NCI-H1930 (cell line): ENCODE results near the gene BACH1.
"Not testable (repeated sequence)": the region's sequence is repeated elsewhere in the genome, so short reads cannot be mapped to it uniquely, and the experiment has no call there.

Source experiments
- DNase-seq, 2 experiments: peaks; one replicate each; lab custom pipeline; 2025; lab: John Stamatoyannopoulos, UW

BACH1 gene

DNA sequence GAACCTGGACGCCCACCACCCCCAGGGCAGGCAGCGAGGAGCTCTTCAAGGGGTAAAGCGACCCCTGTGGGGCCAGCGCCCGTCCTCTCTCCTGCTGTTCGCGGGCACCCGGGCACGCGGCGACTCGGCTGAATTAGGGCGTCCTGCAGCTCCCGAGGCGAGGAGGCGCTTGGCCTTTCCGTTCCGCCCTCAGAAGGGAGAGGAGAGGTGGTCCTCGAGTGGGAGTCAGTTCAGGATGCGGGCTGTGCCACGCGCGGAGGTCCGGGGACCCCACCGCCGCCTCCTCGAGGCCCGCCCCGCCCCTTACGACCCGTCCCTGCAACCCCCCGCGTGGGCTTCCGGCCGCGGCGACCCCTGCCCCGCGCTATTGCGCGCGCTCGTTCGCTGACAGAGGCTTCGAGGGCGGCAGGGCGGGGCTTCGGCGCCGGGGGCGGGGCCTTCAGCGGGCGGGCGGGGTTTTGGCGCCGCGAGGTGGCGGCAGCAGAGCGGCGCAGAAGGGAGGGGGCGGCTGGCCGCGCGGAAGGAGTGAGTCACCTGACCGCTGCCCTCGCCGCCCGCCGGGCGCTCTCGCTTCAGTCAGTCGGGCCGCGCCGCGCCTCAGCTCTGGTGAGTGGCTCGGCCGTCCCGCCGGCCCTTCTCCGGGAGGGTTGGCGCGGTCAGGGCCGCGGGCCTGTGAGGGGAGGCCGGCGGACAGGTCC lies at the start of gene BACH1:
Gene BACH1, plus strand, starts transcription at position 575 of the 698 bp plus-strand sequence. CDS start 22,359 bp downstream, outside the sequence.
- DNase-seq = peak; percentile 64 to 80

DNA sequence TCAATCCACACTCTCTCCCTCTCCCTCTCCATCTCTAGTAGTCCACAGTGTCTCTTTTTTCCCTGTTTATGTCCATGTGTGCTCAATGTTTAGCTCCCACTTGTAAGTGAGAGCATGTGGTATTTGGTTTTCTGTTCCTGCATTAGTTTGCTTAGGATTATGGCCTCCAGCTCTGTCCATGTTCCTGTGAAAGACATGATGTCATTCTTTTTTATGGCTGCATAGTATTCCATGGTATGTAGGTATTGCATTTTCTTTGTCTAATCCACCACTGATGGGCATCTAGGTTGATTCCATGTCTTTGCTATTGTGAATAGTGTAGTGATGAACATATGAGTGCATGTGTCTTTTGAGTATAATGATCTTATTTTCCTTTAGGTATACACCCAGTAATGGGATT lies 49.4 kb upstream of the BACH1 start:
- not testable (repeated sequence) for DNase-seq

DNA sequence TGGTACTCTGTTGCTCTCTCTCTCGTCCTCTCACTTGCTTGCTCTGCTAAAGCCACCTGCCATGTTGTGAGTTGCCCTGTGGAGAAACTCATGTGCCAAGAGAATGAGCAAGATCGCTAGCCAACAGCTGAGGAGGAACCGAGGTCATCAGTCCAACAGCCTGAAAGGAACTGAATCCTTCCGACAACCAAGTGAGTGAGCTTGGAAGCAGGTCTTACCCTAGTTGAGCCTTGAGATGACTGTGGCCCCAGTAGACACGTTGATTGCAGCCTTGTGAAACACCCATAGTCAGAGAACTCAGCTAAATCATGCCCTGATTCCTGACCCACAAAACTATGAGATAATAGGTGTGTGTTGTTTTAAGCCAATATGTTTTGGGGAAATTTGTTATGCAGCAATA lies 48.1 kb upstream of the BACH1 start:
- no peak for DNase-seq

DNA sequence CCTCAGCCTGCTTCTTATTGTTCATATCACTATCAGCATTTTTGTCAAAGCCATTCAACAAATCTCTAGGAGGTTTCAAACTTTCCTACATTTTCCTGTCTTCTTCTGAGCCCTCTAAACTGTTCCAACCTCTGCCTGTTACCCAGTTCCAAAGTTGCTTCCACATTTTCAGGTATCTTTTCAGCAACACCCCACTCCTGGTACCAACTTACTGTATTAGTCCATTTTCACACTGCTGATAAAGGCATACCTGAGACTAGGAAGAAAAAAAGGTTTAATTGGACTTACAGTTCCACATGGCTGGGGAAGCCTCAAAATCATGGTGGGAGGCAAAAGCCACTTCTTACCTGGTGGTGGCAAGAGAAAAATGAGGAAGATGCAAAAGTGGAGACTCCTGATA lies 44.9 kb upstream of the BACH1 start:
- DNase-seq = not testable (repeated sequence)

DNA sequence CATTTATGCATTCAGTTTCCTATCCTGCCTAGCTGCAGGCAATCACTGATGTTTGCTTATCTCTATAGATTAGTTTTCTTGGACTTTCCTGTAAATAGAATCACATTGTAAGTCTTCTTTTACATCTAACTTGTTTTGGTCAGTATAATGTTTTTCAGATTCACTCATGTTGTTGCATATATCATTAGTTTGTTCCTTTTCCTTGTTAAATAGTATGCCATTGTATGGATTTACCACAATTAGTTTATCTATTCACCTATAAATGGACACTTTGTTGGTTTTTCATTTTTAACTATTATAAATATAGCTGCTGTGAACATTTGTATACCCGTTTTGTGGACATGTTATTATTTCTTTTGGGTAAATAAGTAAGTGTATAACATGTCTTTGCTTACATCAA lies 44.2 kb upstream of the BACH1 start:
- no peak for DNase-seq

DNA sequence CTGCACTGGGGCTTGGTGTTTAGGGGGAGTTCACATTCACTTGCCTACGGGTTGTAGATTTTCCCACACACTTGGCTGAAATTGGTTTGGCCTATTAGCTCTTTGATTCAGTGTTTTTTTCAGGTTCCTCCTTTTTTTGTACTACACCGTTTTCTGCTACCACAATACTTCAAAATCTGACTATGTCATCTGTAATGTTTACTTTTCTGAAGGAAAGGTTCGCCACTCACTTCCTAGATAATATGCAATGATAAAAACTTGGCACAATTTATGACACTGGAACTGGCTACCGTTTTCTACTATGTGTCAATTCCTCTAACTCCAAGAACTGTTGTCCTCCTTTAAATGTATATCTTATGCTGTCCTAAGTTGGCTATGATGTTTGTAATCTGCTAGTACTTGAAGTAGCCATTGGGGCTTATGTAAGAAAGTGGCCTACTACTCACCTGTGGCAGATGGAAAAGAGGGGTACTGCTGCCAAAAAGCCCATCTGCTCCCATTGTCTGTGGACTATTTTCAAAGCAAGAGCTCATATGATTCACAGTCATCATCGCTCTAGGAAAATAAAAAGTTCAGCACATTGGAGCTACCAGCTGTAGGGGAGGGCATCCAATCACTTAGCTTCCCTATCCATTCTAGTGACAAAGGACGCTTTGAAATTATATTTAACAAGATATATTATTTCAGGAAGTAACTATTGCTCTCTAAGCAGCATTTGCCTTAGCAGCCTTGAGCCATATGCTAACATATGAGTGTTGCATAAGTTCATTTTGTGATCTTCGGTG lies 42.4 kb upstream of the BACH1 start:
- no peak for DNase-seq

DNA sequence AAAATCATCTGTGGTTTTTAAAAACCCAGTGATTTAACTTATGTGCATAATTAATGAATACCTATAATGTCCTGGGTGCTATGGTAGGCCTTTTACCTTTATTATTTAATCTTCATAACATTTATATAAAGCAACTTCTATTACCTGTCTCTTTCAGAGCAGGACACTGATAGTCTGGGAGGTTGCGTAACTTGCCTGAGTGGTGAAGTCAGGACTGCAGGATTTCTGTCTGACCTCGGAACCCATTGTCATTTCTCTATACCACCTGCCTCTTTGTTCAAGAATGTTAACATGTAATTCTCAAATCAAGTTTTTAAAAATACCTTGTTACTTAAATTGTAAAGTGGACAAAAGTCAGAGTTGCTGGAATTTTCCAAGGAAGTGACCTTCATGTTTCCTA lies 41.0 kb upstream of the BACH1 start:
- DNase-seq = no peak

DNA sequence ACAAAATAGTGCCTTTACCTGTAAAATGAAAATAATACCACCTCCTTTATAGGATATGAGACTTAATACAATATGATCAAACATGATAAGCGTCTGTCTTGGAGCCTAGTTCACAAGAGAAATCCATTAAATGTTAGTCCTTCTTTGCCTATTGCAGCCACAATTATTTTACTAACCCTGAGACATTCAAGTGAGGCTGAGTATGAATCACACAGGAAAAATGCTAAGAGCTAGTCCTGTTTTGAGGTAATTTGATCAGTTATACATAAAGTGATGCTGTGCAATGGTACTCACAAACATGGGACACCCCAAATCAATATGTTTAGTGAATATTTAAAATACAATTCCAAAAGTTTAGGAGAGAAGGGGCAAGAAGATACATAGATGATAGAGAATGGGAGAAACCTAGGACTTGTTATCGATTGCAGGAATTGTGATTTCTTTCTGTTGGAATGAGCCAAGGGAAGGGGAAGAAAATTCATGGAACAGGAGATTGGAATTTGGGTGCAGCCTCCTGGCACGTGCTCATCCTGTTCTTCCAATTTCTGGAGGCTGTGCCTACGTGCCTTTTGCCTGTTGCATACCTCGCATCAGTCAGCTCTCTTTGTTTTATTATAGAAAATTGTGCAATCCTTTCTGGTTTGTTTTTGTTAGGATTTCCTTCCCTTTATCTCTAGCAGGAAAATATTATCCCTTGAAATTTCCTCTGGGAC lies 39.9 kb upstream of the BACH1 start:
- DNase-seq = no peak

DNA sequence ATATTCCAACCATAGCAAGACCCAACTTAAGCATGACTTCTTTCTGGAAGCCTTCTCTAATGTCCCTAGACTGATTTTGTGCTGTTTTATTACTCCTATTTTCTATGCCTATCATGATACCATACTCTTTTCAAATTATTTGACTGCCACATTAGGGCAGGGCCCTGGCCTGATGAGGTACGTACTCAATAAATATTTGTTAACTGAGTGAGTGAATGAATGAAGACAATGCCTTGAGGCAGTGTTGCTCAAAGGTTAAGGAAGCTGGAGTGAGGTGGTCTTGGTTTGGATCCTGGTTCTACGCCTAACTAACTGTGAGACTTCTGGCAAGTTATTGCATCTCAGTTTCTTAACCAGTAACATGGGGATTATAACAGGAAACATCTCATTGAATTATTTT lies 38.3 kb upstream of the BACH1 start:
- no peak for DNase-seq

DNA sequence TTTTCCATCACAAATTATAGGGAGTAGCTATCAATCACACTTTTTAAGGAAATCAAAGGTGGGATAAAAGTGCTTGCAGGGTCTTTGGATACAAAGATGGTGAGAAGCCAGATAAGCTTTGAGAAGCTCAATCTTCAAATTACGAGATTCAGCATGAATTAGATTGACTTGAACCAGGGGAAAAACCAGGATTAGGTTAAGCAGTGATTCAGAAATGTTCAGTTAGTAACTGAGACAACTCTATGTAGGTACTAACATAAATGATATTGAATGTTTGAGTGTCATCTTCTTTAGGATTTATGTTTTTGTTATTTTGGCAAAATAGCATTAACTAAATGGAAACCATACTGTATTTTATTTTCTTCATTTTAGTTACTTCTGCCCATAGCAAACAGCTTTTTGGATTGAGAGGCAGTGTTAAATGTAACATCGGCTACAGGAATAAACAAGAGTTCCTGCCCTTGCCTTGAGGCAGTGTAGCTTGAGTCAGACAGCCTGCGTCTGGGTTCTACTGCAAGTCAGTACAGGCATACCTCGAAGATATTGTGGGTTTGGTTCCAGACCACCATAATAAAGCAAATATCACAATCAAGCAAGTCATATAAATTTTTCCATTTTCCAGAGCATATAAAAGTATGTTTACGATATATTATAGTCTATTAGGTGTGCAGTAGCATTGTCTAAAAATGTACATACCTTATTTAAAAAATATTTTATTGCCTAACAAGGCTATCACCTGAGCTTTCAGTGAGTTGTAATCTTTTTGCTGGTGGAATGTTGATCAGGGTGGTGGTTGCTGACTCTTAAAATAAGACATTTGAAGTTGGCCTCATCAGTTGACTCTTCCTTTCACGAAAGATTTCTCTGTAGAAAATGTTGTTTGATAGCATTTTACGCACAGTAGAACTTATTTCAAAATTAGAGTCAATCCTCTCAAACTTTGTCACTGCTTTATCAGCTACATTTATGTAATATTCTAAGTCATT lies 36.9 kb upstream of the BACH1 start:
- DNase-seq = no peak

DNA sequence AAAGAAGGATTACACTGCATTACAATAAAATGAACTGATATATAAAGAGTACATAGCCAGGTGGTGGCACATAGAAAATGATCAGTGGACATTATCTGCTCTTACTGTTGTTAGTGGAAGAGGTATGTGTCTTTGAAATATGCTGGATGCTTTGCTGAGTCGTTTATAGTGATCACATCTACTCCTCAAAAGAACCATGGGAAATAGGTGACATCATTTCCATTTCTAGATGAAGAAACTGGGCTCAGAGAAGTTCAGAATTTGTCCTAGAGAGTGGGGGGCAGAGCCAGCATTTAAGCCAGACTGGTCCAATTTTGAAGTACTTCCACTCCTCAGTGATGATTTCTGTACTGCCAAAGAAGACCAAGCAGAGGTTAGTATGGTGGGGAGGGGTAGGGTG lies 34.0 kb upstream of the BACH1 start:
- no peak for DNase-seq

DNA sequence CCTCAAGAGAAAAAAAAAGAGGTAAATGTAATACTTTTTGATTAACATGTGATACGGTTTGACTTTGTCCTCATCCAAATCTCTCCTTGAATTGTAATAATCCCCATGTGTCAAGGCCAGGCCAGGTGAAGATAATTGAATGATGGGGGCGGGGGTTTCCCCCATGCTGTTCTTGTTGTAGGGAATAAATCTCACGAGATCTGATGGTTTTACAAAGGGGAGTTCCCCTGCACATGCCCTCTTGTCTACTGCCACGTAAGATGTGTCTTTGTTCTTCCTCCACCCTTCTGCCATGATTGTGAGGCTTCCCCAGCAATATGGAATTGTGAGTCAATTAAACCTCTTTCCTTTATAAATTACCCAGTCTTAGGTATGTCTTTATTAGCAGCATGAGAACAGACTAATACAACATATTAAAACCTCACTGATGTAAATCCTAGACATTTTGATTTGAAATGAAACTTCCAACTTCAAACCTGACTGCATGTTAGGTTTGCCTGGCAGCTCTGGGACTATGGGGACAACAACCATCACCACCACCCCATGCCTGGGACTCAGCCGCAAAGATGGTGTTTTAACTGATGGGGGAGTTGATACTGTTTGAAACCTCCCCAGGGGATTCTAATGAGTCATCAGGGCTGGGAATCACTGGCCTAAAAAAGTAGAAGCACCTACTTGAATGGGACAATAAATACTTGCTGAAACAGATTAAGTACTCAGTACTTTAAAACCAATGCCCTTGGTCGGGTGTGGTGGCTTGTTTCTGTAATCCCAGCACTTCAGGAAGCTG lies 32.8 kb upstream of the BACH1 start:
- no peak for DNase-seq

DNA sequence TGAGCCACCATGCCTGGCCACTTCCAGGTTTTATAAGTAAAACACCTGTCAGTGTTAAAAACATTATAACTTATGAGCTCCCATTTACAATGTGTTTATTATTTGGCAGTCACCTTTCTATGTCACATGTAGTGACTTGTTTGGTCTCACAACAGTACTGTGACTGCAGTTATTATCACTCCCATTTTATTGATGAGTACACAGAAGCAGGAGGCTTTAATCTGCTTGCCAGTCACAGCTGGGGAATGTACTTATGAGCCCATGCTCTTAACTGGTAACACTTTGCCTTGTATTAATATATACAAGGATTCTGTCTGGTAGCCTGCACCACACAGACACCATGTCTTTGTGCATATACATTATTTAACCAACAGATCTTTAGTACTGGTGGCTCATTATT lies 31.1 kb upstream of the BACH1 start:
- DNase-seq = no peak

DNA sequence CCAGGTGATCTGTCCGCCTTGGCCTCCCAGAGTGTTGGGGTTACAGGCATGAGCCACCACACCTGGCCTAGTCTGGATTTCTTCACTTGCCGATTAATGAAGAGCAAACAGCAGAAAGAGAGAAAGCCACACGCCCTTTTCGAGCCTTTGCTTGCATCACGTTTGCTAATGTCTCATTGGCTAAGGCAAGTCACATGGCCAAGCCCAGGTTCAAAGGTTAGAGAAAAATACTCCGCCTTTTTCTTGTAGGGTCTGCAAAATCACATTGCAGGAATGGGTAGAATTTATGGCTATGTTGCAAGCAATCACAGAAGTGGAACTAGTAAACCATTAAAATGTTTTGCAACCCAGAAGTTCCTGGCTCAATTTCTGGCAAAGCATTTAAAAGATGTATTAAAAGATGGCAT lies 26.8 kb upstream of the BACH1 start:
- DNase-seq = no peak

DNA sequence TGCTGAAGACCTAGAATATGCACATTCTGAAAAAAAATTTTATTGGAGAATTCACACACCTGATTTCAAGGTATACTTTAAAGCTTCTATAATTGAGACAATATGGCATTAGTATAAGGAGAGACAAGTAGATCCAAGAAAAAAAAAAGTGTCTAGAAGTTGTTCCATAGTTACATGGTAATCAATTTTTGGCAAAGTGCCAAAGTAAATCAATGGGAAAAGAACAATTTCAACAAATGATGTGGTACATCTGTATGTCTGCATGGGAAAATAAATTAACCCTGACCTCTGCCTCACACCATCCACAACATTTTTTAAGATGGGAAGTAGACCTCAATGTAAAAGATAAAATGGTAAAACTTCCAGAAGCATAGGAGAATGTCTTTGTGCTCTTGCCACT lies 21.3 kb upstream of the BACH1 start:
- DNase-seq = no peak

DNA sequence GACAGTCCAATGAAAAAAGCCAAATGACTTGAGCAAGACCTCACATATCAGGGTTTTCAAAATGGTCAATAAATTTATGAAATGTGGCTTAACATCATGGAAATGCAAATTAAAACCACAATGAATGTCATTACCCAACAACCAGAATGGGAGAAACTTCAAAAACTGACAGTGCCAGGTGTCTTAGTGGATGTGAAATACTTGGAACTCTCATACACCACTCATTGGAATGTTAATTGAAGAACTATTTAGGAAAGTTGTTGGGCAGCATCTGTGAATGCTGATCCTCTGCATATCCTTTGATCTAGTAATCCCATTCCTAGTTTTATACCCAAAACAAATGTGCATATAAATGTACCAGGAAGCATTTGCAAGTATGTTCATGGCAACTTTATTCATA lies 19.2 kb upstream of the BACH1 start:
- DNase-seq = no peak

DNA sequence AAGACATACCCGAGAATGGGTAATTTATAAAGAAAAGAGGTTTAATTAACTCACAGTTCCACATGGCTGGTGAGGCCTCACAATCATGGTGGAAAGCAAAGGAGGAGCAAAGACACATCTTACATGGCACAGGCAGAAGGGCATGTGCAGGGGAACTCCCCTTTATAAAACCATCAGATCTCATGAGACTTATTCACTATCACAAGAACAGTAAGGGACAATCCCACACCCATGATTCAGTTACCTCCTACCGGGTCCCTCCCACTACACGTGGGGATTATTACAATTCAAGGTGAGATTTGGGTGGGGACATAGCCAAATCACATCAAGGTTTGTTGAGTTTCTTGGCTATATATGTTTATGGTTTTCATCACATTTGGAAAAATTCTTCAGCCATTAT lies 16.9 kb upstream of the BACH1 start:
- DNase-seq = not testable (repeated sequence)

DNA sequence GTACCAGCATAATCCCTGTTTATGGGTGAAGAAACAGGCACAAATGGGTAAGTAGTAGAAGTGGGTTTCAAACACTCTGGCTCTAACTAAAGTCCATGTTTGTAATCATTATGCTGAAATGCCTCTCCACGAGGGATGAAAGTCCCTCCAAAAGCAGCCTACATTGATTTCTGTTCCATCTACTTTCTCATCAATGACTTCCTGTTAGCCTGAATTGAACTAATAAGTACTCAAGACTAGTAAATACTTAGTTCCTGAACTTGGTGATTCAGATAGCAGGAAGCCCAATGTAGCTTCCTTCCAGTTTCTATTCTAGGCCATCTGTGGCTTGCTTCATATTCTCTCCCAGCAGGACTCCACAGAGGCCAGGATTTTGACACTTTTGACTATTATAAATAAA lies 11.3 kb upstream of the BACH1 start:
- DNase-seq = no peak

DNA sequence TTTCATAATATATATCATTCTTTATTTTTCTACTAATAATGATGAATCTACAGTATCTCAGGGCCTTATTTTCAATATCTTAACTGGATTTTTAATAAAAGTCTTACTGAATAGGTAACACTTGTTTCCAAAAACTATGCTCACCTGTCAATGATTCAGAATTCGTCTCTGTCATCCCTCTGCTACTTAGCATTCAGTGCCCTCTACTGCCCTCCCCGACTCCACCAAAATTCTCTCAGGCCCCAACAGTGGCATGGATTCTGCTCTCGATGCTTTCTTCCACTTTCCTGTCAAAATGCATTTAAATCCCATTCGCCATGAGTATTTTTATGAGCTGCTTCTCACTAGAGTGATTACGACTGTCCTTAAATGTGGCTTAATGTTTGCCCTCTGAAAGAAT lies 10.5 kb upstream of the BACH1 start:
- no peak for DNase-seq

DNA sequence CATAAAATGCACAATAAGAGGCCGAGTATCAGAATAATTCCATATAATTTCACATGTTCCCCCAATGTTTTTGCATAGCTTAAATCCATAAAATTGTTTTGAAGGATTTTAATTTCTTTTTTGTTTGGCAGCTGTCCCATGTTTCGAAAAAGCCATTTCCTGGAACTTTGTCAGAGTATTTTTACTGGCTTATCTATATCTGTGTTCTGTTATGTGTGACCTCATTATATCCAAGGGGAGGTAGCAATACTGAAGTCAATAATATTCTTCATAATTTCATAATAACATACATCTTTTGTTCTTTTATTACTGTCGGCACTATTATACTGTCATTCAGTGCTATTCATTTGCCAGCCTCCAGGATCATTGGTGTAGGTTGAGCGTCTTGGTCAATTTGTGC lies 9.4 kb upstream of the BACH1 start:
- no peak for DNase-seq

DNA sequence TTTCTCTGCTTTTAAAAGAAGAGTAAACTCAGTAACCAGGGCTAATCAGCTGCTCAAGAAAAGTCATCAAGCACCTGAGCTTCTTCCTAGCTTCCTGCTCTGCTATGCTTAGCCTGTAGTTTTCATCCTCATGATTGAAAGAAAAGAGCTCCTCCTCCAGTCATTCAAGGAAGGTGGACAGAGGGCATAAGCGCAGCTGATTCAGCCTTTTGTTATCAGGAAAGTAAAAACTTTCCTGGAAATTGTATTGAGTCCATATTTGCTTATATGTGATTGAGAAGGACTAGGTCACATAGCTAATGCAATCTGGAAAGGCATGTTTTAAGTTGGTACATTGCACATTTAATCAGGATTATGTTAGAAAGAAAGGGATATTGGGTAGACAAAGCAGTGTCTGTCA lies 8.5 kb upstream of the BACH1 start:
- DNase-seq = no peak
